Measurements from ENCODE around the gene UNKL.

DNA sequence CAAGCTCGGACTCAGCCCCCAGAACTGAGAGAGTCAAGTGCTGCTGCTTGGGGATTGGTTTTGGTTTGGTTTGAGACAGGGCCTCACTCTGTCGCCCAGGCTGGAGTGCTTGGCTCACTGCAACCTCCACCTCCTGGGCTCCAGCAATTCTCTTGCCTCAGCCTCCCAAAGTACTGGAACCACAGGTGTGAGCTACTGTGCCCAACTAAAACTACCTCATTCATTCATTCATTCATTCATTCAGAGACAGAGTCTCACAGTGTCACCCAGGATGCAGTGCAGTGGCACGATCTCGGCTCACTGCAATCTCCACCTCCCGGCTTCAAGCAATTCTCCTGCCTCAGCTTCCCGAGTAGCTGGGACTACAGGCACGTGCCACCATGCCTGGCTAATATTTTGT is 24.7 kb downstream of the UNKL start:
- TF ChIP-seq POLR2AphosphoS5 (IDR thresholded peaks at IDR 0.05) (no peak), POLR2A (IDR thresholded peaks at IDR 0.05) (no peak)
- TF ChIP-seq, protein P1, sequence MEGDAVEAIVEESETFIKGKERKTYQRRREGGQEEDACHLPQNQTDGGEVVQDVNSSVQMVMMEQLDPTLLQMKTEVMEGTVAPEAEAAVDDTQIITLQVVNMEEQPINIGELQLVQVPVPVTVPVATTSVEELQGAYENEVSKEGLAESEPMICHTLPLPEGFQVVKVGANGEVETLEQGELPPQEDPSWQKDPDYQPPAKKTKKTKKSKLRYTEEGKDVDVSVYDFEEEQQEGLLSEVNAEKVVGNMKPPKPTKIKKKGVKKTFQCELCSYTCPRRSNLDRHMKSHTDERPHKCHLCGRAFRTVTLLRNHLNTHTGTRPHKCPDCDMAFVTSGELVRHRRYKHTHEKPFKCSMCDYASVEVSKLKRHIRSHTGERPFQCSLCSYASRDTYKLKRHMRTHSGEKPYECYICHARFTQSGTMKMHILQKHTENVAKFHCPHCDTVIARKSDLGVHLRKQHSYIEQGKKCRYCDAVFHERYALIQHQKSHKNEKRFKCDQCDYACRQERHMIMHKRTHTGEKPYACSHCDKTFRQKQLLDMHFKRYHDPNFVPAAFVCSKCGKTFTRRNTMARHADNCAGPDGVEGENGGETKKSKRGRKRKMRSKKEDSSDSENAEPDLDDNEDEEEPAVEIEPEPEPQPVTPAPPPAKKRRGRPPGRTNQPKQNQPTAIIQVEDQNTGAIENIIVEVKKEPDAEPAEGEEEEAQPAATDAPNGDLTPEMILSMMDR (IDR thresholded peaks at IDR 0.05 in 8 of 11, conservative IDR thresholded peaks at IDR 0.05 in 3 of 11): no peak
